Stomach smooth muscle (tissue), 2 donors: ENCODE data around the gene CCDC78.

Experiments used
- H3K27ac ChIP-seq: one replicate; pipeline ENCODE4 v1.7.0; 2013; ENCODE audit warnings: mild to moderate bottlenecking, low read length, inconsistent platforms
- H3K27me3 ChIP-seq, 2 donors: one replicate each; pipeline ENCODE4 v1.7.0; 2013; ENCODE audit warnings: low read length in 2 of 2; ENCODE audit not compliant: insufficient read depth in 2 of 2, control insufficient read depth in 1 of 2
- H3K36me3 ChIP-seq, 2 donors: one replicate each; pipeline ENCODE4 v1.7.0; 2013; ENCODE audit warnings: low read length in 2 of 2; ENCODE audit not compliant: control insufficient read depth in 2 of 2, insufficient read depth in 2 of 2
- H3K4me1 ChIP-seq: one replicate; pipeline ENCODE4 v1.7.0; 2013; ENCODE audit warnings: low read length; ENCODE audit not compliant: control insufficient read depth, insufficient read depth
- H3K4me3 ChIP-seq, 2 donors: one replicate each; pipeline ENCODE4 v1.7.0; 2013; ENCODE audit warnings: low read length in 2 of 2
- H3K9ac ChIP-seq, 2 donors: one replicate each; pipeline ENCODE4 v1.7.0; 2013; ENCODE audit warnings: low read length in 2 of 2, mild to moderate bottlenecking in 1 of 2
- H3K9me3 ChIP-seq, 2 donors: one replicate each; pipeline ENCODE4 v1.7.0; 2013; ENCODE audit warnings: low read length in 2 of 2; ENCODE audit not compliant: control insufficient read depth in 2 of 2
- donor health status: healthy.
- donor health status: Pancreatic carcinoma.

The CCDC78 gene

DNA sequence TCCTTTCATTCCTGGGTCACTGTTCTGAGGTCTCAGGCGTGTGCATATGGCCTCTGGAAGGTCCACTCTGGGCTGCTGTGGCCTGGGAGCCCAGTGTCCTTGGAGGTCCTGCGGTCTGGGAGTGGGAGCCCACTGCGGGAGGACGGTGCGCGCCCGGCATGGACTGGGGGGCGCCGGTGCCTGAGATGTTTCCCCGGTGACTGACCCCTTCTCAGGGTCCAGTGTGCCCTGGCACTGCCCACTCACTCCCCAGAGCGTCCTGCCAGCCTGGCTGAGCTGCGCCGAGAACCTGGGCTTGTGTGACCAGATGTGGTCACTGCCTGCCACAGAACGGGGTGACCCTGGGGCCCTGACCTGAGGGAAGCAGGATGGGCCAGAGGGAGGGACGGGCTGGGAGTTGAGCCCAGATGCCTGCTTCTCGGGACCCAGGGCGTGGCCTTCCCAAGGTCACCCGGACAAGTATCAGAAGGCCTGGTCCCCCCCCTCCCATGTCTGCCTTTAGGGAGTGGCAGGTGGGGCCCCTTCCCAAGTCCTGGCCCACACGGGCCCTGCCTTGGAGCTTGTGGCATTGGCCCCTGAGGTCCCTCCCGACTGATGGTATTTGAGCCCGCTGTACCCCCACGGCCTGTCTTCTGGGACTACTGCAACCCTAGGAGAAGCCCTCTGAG, 51.9 kb downstream of the CCDC78 start:
- no peak overlapping the region for H3K27ac ChIP-seq
- H3K27me3 ChIP-seq = peaks cover 0 to 4% of the 10 kb centered on the region in 2 donors
- peaks cover 13 to 20% of the 10 kb centered on the region in 2 donors for H3K36me3 ChIP-seq
- no peak overlapping the region for H3K4me3 ChIP-seq
- peaks cover 22% of the 10 kb centered on the region for H3K4me1 ChIP-seq
- H3K9ac ChIP-seq = no peak overlapping the region
- H3K9me3 ChIP-seq = no peaks in the 10 kb centered on the region

DNA sequence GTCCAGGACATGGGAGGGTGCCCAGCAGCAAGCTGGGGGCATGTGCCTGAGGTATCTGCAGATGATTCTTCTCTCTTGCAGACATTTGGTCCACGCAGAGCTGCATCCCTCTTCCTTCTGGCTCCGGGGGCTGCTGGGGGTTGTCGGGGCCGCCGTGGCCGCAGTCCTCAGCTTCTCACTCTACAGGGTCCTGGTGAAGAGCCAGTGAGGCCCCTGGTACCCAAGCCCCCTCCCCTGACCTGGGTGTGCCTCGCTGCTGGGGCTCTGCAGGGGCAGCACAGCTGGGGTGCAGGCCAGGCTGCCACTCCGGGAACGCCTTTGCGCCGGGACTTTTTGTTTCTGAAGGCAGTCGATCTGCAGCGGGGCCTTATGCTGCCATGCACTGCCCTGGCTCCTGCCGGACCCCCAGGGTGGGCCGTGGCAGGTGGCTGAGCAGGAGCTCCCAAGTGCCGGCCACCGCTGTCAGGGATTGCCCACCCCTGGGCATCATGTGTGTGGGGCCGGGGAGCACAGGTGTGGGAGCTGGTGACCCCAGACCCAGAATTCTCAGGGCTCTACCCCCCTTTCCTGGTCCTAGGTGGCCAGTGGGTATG, 52.7 kb downstream of the CCDC78 start:
- peaks cover 0 to 4% of the 10 kb centered on the region in 2 donors for H3K27me3 ChIP-seq
- no peak overlapping the region for H3K9ac ChIP-seq
- H3K4me1 ChIP-seq = peaks cover 27% of the 10 kb centered on the region
- peaks cover 13 to 20% of the 10 kb centered on the region in 2 donors for H3K36me3 ChIP-seq
- H3K4me3 ChIP-seq = no peak overlapping the region
- no peak overlapping the region for H3K27ac ChIP-seq
- H3K9me3 ChIP-seq = no peaks in the 10 kb centered on the region

DNA sequence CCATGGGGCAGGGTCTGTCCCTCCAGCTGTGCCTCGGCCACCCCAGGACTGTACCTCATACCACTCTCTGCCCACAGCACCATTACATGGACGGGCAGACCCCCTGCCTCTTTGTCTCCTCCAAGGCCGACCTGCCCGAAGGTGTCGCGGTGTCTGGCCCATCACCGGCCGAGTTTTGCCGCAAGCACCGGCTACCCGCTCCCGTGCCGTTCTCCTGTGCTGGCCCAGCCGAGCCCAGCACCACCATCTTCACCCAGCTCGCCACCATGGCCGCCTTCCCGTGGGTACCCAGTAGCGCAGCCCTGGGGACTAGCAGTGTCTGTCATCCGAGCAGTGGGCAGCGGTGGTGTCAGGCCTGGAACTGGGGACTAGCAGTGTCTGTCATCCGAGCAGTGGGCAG, 53.4 kb downstream of the CCDC78 start:
- Histone ChIP-seq H3K9me3 (no peaks in the 10 kb centered on the region), H3K27me3 (peaks cover 0 to 4% of the 10 kb centered on the region in 2 donors), H3K4me1 (peaks cover 27% of the 10 kb centered on the region), H3K9ac (no peak overlapping the region), H3K27ac (no peak overlapping the region), H3K4me3 (no peak overlapping the region), H3K36me3 (peaks cover 13 to 20% of the 10 kb centered on the region in 2 donors)
